Mucosa of stomach (tissue), 1 donor: ENCODE measurements around the gene CRYZL1.

Source experiments
- H3K27me3 ChIP-seq: one replicate; pipeline ENCODE4 v1.7.0; 2013; ENCODE audit warnings: mild to moderate bottlenecking, low read length; ENCODE audit not compliant: control insufficient read depth, insufficient read depth
- H3K36me3 ChIP-seq: one replicate; pipeline ENCODE4 v1.7.0; 2013; ENCODE audit warnings: low read length; ENCODE audit not compliant: control insufficient read depth, insufficient read depth
- H3K4me1 ChIP-seq: one replicate; pipeline ENCODE4 v1.7.0; 2013; ENCODE audit warnings: mild to moderate bottlenecking, low read length; ENCODE audit not compliant: control insufficient read depth, insufficient read depth
- H3K4me3 ChIP-seq: one replicate; pipeline ENCODE4 v1.7.0; 2013; ENCODE audit warnings: low read length
- H3K9ac ChIP-seq: one replicate; pipeline ENCODE4 v1.7.0; 2013; ENCODE audit warnings: mild to moderate bottlenecking, low read length, moderate library complexity
- H3K9me3 ChIP-seq: one replicate; pipeline ENCODE4 v1.7.0; 2013; ENCODE audit warnings: mild to moderate bottlenecking, low read length, moderate library complexity; ENCODE audit not compliant: control insufficient read depth
- donor health status: Pancreatic carcinoma.

The CRYZL1 gene

DNA sequence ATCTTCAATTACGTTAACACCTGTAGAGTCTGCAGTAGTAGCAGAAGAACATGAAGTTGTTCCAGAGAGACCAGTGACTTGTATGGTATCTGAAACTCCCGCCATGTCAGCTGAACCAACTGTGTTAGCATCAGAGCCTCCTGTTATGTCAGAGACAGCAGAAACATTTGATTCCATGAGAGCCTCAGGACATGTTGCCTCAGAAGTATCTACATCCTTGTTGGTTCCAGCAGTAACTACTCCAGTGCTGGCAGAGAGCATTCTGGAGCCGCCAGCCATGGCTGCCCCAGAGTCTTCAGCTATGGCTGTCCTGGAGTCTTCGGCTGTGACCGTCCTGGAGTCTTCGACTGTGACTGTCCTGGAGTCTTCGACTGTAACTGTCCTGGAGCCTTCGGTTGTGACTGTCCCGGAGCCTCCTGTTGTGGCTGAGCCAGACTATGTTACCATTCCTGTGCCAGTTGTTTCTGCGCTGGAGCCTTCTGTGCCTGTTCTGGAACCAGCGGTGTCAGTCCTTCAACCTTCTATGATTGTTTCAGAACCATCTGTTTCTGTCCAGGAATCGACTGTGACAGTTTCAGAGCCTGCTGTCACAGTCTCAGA is 88.4 kb downstream of the CRYZL1 start:
- peaks cover 45% of the 10 kb centered on the region for H3K36me3 ChIP-seq
- H3K27me3 ChIP-seq = no peaks in the 10 kb centered on the region
- no peak overlapping the region for H3K9ac ChIP-seq
- no peak overlapping the region for H3K4me3 ChIP-seq
- no peaks in the 10 kb centered on the region for H3K4me1 ChIP-seq
- H3K9me3 ChIP-seq = no peaks in the 10 kb centered on the region

DNA sequence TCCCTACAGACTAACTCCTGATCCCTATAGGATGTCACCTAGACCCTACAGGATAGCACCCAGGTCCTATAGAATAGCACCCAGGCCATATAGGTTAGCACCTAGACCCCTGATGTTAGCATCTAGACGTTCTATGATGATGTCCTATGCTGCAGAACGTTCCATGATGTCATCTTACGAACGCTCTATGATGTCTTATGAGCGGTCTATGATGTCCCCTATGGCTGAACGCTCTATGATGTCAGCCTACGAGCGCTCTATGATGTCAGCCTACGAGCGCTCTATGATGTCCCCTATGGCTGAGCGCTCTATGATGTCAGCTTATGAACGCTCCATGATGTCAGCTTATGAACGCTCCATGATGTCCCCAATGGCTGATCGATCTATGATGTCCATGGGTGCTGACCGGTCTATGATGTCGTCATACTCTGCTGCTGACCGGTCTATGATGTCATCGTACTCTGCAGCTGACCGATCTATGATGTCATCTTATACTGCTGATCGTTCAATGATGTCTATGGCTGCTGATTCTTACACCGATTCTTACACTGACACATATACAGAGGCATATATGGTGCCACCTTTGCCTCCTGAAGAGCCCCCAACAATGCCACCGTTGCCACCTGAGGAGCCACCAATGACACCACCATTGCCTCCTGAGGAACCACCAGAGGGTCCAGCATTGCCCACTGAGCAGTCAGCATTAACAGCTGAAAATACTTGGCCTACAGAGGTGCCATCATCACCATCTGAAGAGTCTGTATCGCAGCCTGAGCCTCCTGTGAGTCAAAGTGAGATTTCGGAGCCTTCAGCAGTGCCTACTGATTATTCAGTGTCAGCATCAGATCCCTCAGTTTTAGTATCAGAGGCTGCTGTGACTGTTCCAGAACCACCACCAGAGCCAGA is 89.2 kb downstream of the CRYZL1 start:
- H3K9ac ChIP-seq = no peak overlapping the region
- no peak overlapping the region for H3K4me3 ChIP-seq
- no peaks in the 10 kb centered on the region for H3K27me3 ChIP-seq
- peaks cover 45% of the 10 kb centered on the region for H3K36me3 ChIP-seq
- H3K9me3 ChIP-seq = no peaks in the 10 kb centered on the region
- H3K4me1 ChIP-seq = no peaks in the 10 kb centered on the region

- Histone ChIP-seq H3K36me3 (peaks cover 45% of the 10 kb centered on the region), H3K9me3 (no peaks in the 10 kb centered on the region), H3K27me3 (no peaks in the 10 kb centered on the region), H3K4me1 (no peaks in the 10 kb centered on the region), H3K9ac (no peak overlapping the region), H3K4me3 (no peak overlapping the region)
Measured at GRCh38 chr21:33551664-33552063, 89.9 kb downstream of the CRYZL1 start.

DNA sequence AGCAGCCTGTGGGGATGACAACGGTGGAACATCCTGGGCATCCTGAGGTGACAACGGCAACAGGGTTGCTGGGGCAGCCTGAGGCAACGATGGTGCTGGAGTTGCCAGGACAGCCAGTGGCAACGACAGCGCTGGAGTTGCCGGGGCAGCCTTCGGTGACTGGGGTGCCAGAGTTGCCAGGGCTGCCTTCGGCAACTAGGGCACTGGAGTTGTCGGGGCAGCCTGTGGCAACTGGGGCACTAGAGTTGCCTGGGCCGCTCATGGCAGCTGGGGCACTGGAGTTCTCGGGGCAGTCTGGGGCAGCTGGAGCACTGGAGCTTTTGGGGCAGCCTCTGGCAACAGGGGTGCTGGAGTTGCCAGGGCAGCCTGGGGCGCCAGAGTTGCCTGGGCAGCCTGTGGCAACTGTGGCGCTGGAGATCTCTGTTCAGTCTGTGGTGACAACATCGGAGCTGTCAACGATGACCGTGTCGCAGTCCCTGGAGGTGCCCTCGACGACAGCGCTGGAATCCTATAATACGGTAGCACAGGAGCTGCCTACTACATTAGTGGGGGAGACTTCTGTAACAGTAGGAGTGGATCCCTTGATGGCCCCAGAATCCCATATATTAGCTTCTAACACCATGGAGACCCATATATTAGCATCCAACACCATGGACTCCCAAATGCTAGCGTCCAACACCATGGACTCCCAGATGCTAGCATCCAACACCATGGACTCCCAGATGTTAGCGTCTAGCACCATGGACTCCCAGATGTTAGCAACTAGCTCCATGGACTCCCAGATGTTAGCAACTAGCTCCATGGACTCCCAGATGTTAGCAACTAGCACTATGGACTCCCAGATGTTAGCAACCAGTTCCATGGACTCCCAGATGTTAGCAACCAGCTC is 90.5 kb downstream of the CRYZL1 start:
- Histone ChIP-seq H3K9ac (no peak overlapping the region), H3K36me3 (peaks cover 45% of the 10 kb centered on the region), H3K9me3 (no peaks in the 10 kb centered on the region), H3K4me1 (no peaks in the 10 kb centered on the region), H3K4me3 (no peak overlapping the region), H3K27me3 (no peaks in the 10 kb centered on the region)

DNA sequence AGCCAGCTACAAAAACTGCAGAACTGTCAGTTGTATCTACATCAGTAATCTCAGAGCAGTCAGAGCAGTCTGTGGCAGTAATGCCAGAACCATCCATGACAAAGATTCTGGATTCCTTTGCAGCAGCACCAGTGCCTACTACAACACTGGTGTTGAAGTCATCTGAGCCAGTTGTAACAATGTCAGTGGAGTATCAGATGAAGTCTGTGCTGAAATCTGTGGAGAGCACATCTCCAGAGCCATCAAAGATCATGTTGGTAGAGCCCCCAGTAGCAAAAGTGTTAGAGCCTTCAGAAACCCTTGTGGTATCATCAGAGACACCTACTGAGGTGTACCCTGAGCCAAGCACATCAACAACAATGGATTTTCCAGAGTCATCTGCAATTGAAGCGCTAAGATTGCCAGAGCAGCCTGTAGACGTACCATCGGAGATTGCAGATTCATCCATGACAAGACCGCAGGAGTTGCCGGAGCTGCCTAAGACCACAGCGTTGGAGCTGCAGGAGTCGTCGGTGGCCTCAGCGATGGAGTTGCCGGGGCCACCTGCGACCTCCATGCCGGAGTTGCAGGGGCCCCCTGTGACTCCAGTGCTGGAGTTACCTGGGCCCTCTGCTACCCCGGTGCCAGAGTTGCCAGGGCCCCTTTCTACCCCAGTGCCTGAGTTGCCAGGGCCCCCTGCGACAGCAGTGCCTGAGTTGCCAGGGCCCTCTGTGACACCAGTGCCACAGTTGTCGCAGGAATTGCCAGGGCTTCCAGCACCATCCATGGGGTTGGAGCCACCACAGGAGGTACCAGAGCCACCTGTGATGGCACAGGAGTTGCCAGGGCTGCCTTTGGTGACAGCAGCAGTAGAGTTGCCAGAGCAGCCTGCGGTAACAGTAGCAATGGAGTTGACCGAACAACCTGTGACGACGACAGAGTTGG is 91.4 kb downstream of the CRYZL1 start:
- no peaks in the 10 kb centered on the region for H3K9me3 ChIP-seq
- H3K27me3 ChIP-seq = no peaks in the 10 kb centered on the region
- H3K9ac ChIP-seq = no peak overlapping the region
- H3K4me3 ChIP-seq = no peak overlapping the region
- peaks cover 8% of the 10 kb centered on the region for H3K4me1 ChIP-seq
- H3K36me3 ChIP-seq = peaks cover 45% of the 10 kb centered on the region

GRCh38 chr21:33546086-33546485 is 95.5 kb downstream of the CRYZL1 start:
- no peaks in the 10 kb centered on the region for H3K27me3 ChIP-seq
- H3K36me3 ChIP-seq = peaks cover 16% of the 10 kb centered on the region
- H3K9me3 ChIP-seq = no peaks in the 10 kb centered on the region
- H3K4me1 ChIP-seq = peaks cover 11% of the 10 kb centered on the region
- no peak overlapping the region for H3K9ac ChIP-seq
- no peak overlapping the region for H3K4me3 ChIP-seq

GRCh38 chr21:33544451-33545195 is 96.9 kb downstream of the CRYZL1 start:
- H3K4me3 ChIP-seq = peak overlapping the region; percentile 94
- H3K4me1 ChIP-seq = peaks cover 21% of the 10 kb centered on the region
- no peaks in the 10 kb centered on the region for H3K27me3 ChIP-seq
- no peaks in the 10 kb centered on the region for H3K9me3 ChIP-seq
- peaks cover 3% of the 10 kb centered on the region for H3K36me3 ChIP-seq
- H3K9ac ChIP-seq = peak overlapping the region; percentile 100

DNA sequence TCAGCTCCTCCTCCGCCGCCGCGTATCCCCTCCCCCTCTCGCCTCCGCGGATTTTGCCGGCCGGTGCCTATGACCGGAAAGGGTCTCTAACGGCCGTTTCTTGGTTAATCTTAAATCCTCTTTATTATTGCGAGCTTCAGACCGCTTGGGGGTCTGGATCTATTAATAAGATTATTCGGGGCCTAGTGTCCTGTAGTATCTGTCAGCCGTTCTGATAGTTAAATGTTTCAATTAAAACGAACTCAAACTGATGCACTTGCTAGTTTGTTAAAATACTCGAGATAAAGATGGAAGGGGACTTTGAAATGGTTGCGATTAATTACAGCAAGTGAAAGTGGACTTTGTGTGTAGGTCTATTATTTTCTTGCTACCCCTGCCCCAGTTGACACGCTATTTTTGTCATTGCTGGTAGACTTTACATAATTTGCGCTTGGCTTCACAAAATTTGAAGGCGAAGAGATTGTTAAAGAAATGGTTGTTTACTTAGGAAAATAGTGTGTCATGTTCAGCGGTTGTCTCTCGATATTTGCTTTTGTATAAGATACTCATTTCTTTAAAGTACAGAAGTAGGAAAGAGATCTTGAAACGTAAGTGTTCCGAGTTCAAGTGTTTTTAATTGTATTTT is 97.9 kb downstream of the CRYZL1 start:
- peaks cover 21% of the 10 kb centered on the region for H3K4me1 ChIP-seq

DNA sequence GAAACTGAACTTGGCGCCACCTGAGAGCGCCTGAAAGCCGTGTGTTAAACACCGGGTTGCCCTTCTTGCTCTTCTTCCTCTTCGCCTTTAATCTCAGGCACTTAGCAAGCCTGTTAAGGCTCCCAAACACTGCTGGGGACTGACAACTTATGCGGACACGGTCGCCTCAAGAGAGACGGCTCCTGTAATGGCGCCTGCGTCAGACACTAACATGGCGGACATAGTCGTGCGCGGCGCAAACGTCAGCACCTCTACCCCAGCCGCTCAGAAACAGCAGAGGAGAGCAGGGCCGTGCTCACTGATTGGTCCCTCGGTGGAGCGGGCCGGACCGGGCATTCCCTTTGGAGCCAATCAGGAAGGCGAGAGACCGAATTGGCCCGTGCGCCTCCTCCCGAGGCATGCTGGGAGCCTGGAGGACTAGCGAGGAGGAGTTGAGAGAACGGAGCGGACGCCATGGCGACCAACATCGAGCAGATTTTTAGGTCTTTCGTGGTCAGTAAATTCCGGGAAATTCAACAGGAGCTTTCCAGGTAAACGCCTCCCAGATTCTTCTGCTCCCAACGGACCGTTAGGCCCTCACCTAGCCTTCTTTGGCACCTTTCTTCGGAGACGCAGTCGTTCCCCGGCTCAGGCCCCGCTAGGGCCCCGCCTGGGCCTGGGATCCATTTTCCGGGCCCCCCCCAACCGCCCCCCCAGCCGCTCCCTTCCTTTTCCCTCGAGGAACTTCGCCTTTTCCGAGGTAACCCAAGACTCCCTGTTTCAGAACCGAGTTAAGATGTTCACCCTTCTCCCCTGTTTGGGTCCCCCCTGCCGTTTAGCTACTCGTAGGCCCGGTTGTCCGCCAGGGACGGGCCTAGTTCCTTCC is 98.7 kb downstream of the CRYZL1 start, which contains the start of gene SON:
Gene SON (plus strand): TSS at position 399 of the 865 bp plus-strand sequence. CDS start 55 bp downstream, at position 454.
- H3K4me1 ChIP-seq = peaks cover 21% of the 10 kb centered on the region
- H3K36me3 ChIP-seq = no peaks in the 10 kb centered on the region
- peak within 1 kb of the TSS; percentile 100 for H3K9ac ChIP-seq
- no peaks in the 10 kb centered on the region for H3K9me3 ChIP-seq
- no peaks in the 10 kb centered on the region for H3K27me3 ChIP-seq
- H3K4me3 ChIP-seq = peak within 1 kb of the TSS; percentile 94

More for the DNA sequence above, 97.9 kb downstream of the CRYZL1 start:
- no peaks in the 10 kb centered on the region for H3K9me3 ChIP-seq
- no peaks in the 10 kb centered on the region for H3K27me3 ChIP-seq
- H3K36me3 ChIP-seq = peaks cover 1% of the 10 kb centered on the region
- H3K4me3 ChIP-seq = peak overlapping the region; percentile 94
- peak overlapping the region; percentile 100 for H3K9ac ChIP-seq
